Measurements from ENCODE around the gene TEX35.

GRCh38 chr1:178498896-178499675 is 13.8 kb upstream of the TEX35 start:
- TF ChIP-seq CTCF (conservative IDR thresholded peaks at IDR 0.05; ENCODE audit: low read depth, low read length), result no peak
- no peak for TF ChIP-seq EZH2 (IDR thresholded peaks at IDR 0.05; ENCODE audit: low read length, unreplicated experiment)
- no peak for TF ChIP-seq EZH2phosphoT487 (IDR thresholded peaks at IDR 0.05; ENCODE audit: borderline replicate concordance, low read length)

All from PC-3 (cell line).